Trophoblast cell (in vitro differentiated cells and primary cell): ENCODE measurements around the gene PTPRJ.

Experiments used
- DNase-seq, 2 donors: peaks; one replicate each; pipeline ENCODE4 v3.0.0-alpha.2; 2016
- H2AFZ ChIP-seq: 2 replicates; pipeline ENCODE4 v1.6.1; 2013; ENCODE audit warnings: low read length, moderate library complexity, mild to moderate bottlenecking; ENCODE audit not compliant: insufficient read depth, poor library complexity
- H2AK5ac ChIP-seq: 2 replicates; pipeline ENCODE4 v1.6.1; 2013; ENCODE audit warnings: mild to moderate bottlenecking, low read length
- H2BK120ac ChIP-seq: 2 replicates; pipeline ENCODE4 v1.6.1; 2013; ENCODE audit warnings: low read length, mild to moderate bottlenecking, moderate library complexity; ENCODE audit not compliant: insufficient read depth, poor library complexity
- H2BK12ac ChIP-seq: 2 replicates; pipeline ENCODE4 v1.6.1; 2013; ENCODE audit warnings: mild to moderate bottlenecking, low read length, moderate library complexity
- H2BK5ac ChIP-seq: 2 replicates; pipeline ENCODE4 v1.6.1; 2013; ENCODE audit warnings: low read length, low read depth, moderate library complexity, mild to moderate bottlenecking; ENCODE audit not compliant: poor library complexity
- H3K14ac ChIP-seq: 2 replicates; pipeline ENCODE4 v1.6.1; 2013; ENCODE audit warnings: mild to moderate bottlenecking, low read length
- H3K18ac ChIP-seq: 2 replicates; pipeline ENCODE4 v1.6.1; 2013; ENCODE audit warnings: mild to moderate bottlenecking, low read length
- H3K23ac ChIP-seq: 2 replicates; pipeline ENCODE4 v1.6.1; 2013; ENCODE audit warnings: low read length
- H3K27ac ChIP-seq: 2 replicates; pipeline ENCODE4 v1.5.1; 2013; ENCODE audit warnings: low read depth, mild to moderate bottlenecking, inconsistent platforms, low read length, moderate library complexity
- H3K27me3 ChIP-seq: 2 replicates; pipeline ENCODE4 v1.6.1; 2013; ENCODE audit warnings: inconsistent platforms, mild to moderate bottlenecking, low read length, moderate library complexity; ENCODE audit not compliant: insufficient read depth
- H3K36me3 ChIP-seq, 2 experiments: 1 replicate in 1 of 2; 2 replicates in 1 of 2; pipeline ENCODE4 v1.6.1; 2013; ENCODE audit warnings: low read length in 2 of 2, mild to moderate bottlenecking in 2 of 2, moderate library complexity in 1 of 2; ENCODE audit not compliant: insufficient read depth in 2 of 2, control insufficient read depth in 1 of 2
- H3K4ac ChIP-seq: 2 replicates; pipeline ENCODE4 v1.6.1; 2013; ENCODE audit warnings: low read depth, mild to moderate bottlenecking, low read length, moderate library complexity
- H3K4me1 ChIP-seq, 2 experiments: 1 replicate in 1 of 2; 2 replicates in 1 of 2; pipeline ENCODE4 v1.6.1; 2013; ENCODE audit warnings: low read length in 2 of 2, mild to moderate bottlenecking in 2 of 2, moderate library complexity in 1 of 2; ENCODE audit not compliant: insufficient read depth in 2 of 2, control insufficient read depth in 1 of 2
- H3K4me2 ChIP-seq: 2 replicates; pipeline ENCODE4 v1.6.1; 2013; ENCODE audit warnings: inconsistent platforms, mild to moderate bottlenecking, low read length, moderate library complexity
- H3K4me3 ChIP-seq: 2 replicates; pipeline ENCODE4 v1.5.1; 2013; ENCODE audit warnings: mild to moderate bottlenecking, low read depth, low read length, inconsistent platforms
- H3K79me1 ChIP-seq: one replicate; pipeline ENCODE4 v1.6.1; 2013; ENCODE audit warnings: low read length
- H3K79me2 ChIP-seq: 2 replicates; pipeline ENCODE4 v1.6.1; 2013; ENCODE audit warnings: low read length, mild to moderate bottlenecking; ENCODE audit not compliant: control insufficient read depth, insufficient read depth, poor library complexity
- H3K9ac ChIP-seq: 2 replicates; pipeline ENCODE4 v1.6.1; 2013; ENCODE audit warnings: mild to moderate bottlenecking, low read length
- H3K9me3 ChIP-seq: 2 replicates; pipeline ENCODE4 v1.6.1; 2013; ENCODE audit warnings: low read depth, mild to moderate bottlenecking, control low read depth, inconsistent platforms, low read length; ENCODE audit not compliant: insufficient read depth
- H4K12ac ChIP-seq: 2 replicates; pipeline ENCODE4 v1.6.1; 2013; ENCODE audit warnings: low read depth, mild to moderate bottlenecking, low read length, moderate library complexity
- H4K8ac ChIP-seq: 2 replicates; pipeline ENCODE4 v1.6.1; 2013; ENCODE audit warnings: low read depth, mild to moderate bottlenecking, low read length, moderate library complexity
- H4K91ac ChIP-seq: one replicate; pipeline ENCODE4 v1.6.1; 2013; ENCODE audit warnings: low read depth, mild to moderate bottlenecking, low read length, moderate library complexity
- WGBS: extraction: QIAGEN DNeasy Blood & Tissue Kit; methylation state at CpG from one replicate; pipeline ENCODE4 v1.1.7; 2013; ENCODE audit warnings: missing lambda C conversion rate; ENCODE audit not compliant: insufficient read length, insufficient coverage; ENCODE audit errors: extremely low coverage; 5-methylcytosine and 5-hydroxymethylcytosine counted together

The PTPRJ gene

GRCh38 chr11:48096588-48097525 is 116.5 kb downstream of the PTPRJ start:
- Histone ChIP-seq H3K27me3 (no peaks in the 10 kb centered on the region), H3K14ac (no peak overlapping the region), H3K9ac (no peak overlapping the region), H4K12ac (no peak overlapping the region), H3K4ac (no peak overlapping the region), H3K4me1 (peaks cover 5 to 20% of the 10 kb centered on the region in 2 experiments), H3K4me2 (no peak overlapping the region), H3K9me3 (no peaks in the 10 kb centered on the region), H3K79me1 (peaks cover 3% of the 10 kb centered on the region), H3K4me3 (no peak overlapping the region), H3K36me3 (no peaks in the 10 kb centered on the region), H3K23ac (no peak overlapping the region), H4K8ac (peak overlapping the region; percentile 24), H3K18ac (no peak overlapping the region), H2BK120ac (no peak overlapping the region), H3K27ac (no peak overlapping the region), H2BK5ac (no peak overlapping the region), H4K91ac (no peak overlapping the region), H3K79me2 (no peaks in the 10 kb centered on the region), H2BK12ac (no peak overlapping the region), H2AFZ (no peak overlapping the region), H2AK5ac (no peak overlapping the region)
- DNase-seq: peak; percentile 77 to 93
- WGBS: no CpG with 5 or more reads among the region's 6 CpGs

- H2AK5ac ChIP-seq: no peak overlapping the region
- peaks cover 3% of the 10 kb centered on the region for H3K79me1 ChIP-seq
- H2BK5ac ChIP-seq: no peak overlapping the region
- no peaks in the 10 kb centered on the region for H3K79me2 ChIP-seq
- no peak overlapping the region for H2BK120ac ChIP-seq
- no peak for DNase-seq
- no peak overlapping the region for H3K14ac ChIP-seq
- H3K9ac ChIP-seq: no peak overlapping the region
- no peaks in the 10 kb centered on the region for H3K27me3 ChIP-seq
- no peaks in the 10 kb centered on the region for H3K36me3 ChIP-seq
- H3K4ac ChIP-seq: no peak overlapping the region
- no peak overlapping the region for H2BK12ac ChIP-seq
- no CpG with 5 or more reads among the region's 6 CpGs for WGBS
- no peak overlapping the region for H4K8ac ChIP-seq
- no peak overlapping the region for H3K27ac ChIP-seq
- no peak overlapping the region for H4K91ac ChIP-seq
- no peaks in the 10 kb centered on the region for H3K9me3 ChIP-seq
- H2AFZ ChIP-seq: no peak overlapping the region
- no peak overlapping the region for H3K4me2 ChIP-seq
- H4K12ac ChIP-seq: no peak overlapping the region
- peaks cover 5 to 20% of the 10 kb centered on the region in 2 experiments for H3K4me1 ChIP-seq
- no peak overlapping the region for H3K4me3 ChIP-seq
- H3K23ac ChIP-seq: no peak overlapping the region
- H3K18ac ChIP-seq: no peak overlapping the region
These were observed 117.7 kb downstream of the PTPRJ start for GRCh38 chr11:48098024-48098423.

DNA sequence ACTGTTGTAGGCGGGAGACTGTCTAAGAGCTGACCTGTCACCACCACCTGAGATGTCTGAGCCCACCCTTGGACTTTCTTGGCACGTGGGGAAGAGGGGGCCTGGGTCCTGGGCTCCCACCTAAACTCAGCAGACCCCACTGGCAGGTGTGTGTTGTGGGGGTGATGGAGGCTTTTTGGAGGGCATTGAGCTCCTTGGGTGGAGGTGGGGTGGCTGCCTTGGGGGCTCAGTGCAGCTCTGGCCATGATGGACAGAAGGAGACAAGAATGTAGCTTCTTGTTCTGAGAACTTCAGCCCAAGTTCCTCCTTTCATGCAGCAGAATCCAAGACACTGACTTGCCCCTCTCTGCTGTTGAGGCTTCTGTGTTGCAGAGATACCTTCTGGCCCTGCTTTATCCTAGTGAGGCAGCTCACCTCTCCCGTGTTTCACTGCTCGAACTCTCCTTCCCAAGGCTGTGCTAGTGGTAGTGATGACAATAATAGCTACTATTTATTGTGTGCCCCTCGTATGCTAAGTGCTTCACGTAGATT is 119.6 kb downstream of the PTPRJ start:
- peaks cover 2% of the 10 kb centered on the region for H3K9me3 ChIP-seq
- H3K4ac ChIP-seq: no peak overlapping the region
- H3K79me1 ChIP-seq: peaks cover 3% of the 10 kb centered on the region
- no peak overlapping the region for H3K4me2 ChIP-seq
- no peak overlapping the region for H4K91ac ChIP-seq
- no peak for DNase-seq
- no peak overlapping the region for H3K4me3 ChIP-seq
- H3K23ac ChIP-seq: no peak overlapping the region
- no peak overlapping the region for H3K9ac ChIP-seq
- H2BK5ac ChIP-seq: no peak overlapping the region
- no peak overlapping the region for H2AFZ ChIP-seq
- H3K27me3 ChIP-seq: no peaks in the 10 kb centered on the region
- no peak overlapping the region for H2BK12ac ChIP-seq
- no CpG with 5 or more reads among the region's 6 CpGs for WGBS
- H4K8ac ChIP-seq: no peak overlapping the region
- H2AK5ac ChIP-seq: no peak overlapping the region
- no peak overlapping the region for H3K18ac ChIP-seq
- no peak overlapping the region for H3K14ac ChIP-seq
- H2BK120ac ChIP-seq: no peak overlapping the region
- H4K12ac ChIP-seq: no peak overlapping the region
- H3K4me1 ChIP-seq: peaks cover 5 to 20% of the 10 kb centered on the region in 2 experiments
- no peaks in the 10 kb centered on the region for H3K36me3 ChIP-seq
- H3K27ac ChIP-seq: no peak overlapping the region
- H3K79me2 ChIP-seq: no peaks in the 10 kb centered on the region

DNA sequence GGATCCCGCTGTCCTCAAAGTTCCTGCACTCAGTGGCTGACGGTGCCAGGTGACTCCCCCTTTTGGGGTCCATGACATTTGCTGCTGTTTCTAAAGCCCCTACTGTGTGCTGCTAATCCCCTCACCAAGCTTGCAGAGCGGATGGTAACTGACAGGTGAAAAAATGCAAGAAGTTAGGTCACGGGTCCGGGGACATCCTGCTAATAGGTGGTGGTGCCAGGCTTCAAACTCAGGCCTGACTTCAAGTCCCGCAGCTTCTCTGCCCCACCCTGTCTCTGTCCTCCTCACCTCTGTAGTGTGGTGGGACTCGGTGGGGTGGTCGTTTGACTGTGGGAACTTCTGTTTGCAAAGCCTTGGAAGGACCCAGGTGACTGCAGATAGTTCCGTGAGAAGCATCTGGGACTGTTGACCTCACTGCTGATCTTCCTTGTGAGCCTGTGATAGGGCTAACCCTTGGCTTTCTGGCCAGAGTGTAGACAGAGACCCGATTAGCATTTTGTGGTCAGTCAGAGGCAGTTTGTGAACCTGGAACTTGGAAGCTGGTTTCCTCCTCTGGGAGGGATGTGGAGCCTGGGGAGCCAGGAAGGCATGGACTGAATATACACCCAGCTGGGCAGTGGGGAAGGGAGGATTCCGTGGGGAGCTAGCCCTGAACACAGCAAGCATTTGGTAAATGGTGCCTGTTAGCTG is 120.8 kb downstream of the PTPRJ start:
- no CpG with 5 or more reads among the region's 11 CpGs for WGBS
- no peak overlapping the region for H3K4me2 ChIP-seq

More for the DNA sequence above, 120.8 kb downstream of the PTPRJ start:
- no peak for DNase-seq
- no peak overlapping the region for H3K18ac ChIP-seq
- no peak overlapping the region for H2AK5ac ChIP-seq
- H4K91ac ChIP-seq: no peak overlapping the region
- H2BK12ac ChIP-seq: no peak overlapping the region
- H3K9ac ChIP-seq: no peak overlapping the region
- no peak overlapping the region for H3K23ac ChIP-seq
- no peak overlapping the region for H3K27ac ChIP-seq
- no peak overlapping the region for H3K4ac ChIP-seq
- H3K9me3 ChIP-seq: peaks cover 2% of the 10 kb centered on the region
- peaks cover 3% of the 10 kb centered on the region for H3K79me1 ChIP-seq
- no peaks in the 10 kb centered on the region for H3K27me3 ChIP-seq
- H4K8ac ChIP-seq: no peak overlapping the region
- H3K4me3 ChIP-seq: no peak overlapping the region
- no peaks in the 10 kb centered on the region for H3K36me3 ChIP-seq
- H2BK5ac ChIP-seq: no peak overlapping the region
- no peaks in the 10 kb centered on the region for H3K79me2 ChIP-seq
- peaks cover 5 to 16% of the 10 kb centered on the region in 2 experiments for H3K4me1 ChIP-seq
- H2BK120ac ChIP-seq: no peak overlapping the region
- no peak overlapping the region for H4K12ac ChIP-seq
- no peak overlapping the region for H2AFZ ChIP-seq
- no peak overlapping the region for H3K14ac ChIP-seq
